Neutrophil (primary cell): ENCODE results near the gene TAT.
"Not testable (repeated sequence)": the region's sequence is repeated elsewhere in the genome, so short reads cannot be mapped to it uniquely, and the experiment has no call there.

Experiments used
- H3K27ac ChIP-seq: fragments of 200-600 bp; sonication (generic); 2 replicates; pipeline ENCODE4 v1.5.1; 2016; ENCODE audit warnings: mild to moderate bottlenecking, moderate library complexity
- H3K27me3 ChIP-seq: fragments of 200-600 bp; sonication (generic); 2 replicates; pipeline ENCODE4 v1.6.0; 2016; ENCODE audit warnings: mild to moderate bottlenecking
- H3K36me3 ChIP-seq: fragments of 200-600 bp; sonication (generic); 2 replicates; pipeline ENCODE4 v1.5.1; 2017
- H3K4me1 ChIP-seq, 2 experiments: fragments of 200-600 bp in 1 of 2; sonication (generic) in 1 of 2; 1 replicate in 1 of 2; 2 replicates in 1 of 2; pipeline versions ENCODE4 v1.5.1 to v1.6.1; 2013 to 2016; ENCODE audit warnings: low read depth in 1 of 2, low read length in 1 of 2, mild to moderate bottlenecking in 1 of 2, moderate library complexity in 1 of 2; ENCODE audit not compliant: control insufficient read depth in 1 of 2, insufficient read depth in 1 of 2
- H3K4me3 ChIP-seq, 2 experiments: fragments of 200-600 bp in 1 of 2; sonication (generic) in 1 of 2; 1 replicate in 1 of 2; 2 replicates in 1 of 2; pipeline ENCODE4 v1.5.1; 2013 to 2016; ENCODE audit warnings: low read depth in 1 of 2, low read length in 1 of 2, mild to moderate bottlenecking in 1 of 2, moderate library complexity in 1 of 2
- H3K9me3 ChIP-seq: fragments of 200-600 bp; sonication (generic); 2 replicates; pipeline ENCODE4 v1.5.1; 2016
- CTCF ChIP-seq: fragments of 200-600 bp; sonication (generic); IDR thresholded peaks from 2 replicates; pipeline ENCODE4 v1.5.1; 2016; ENCODE audit warnings: antibody characterized with exemption

TAT gene

GRCh38 chr16:71594000-71594646 is 17.2 kb upstream of the TAT start:
- H3K36me3 ChIP-seq: no peaks in the 10 kb centered on the region
- no peaks in the 10 kb centered on the region for H3K4me1 ChIP-seq
- no peak overlapping the region for H3K4me3 ChIP-seq
- H3K27me3 ChIP-seq: no peaks in the 10 kb centered on the region
- H3K9me3 ChIP-seq: no peaks in the 10 kb centered on the region
- TF ChIP-seq CTCF: no peak
- no peak overlapping the region for H3K27ac ChIP-seq

GRCh38 chr16:71593048-71593999 is 16.4 kb upstream of the TAT start:
- H3K36me3 ChIP-seq: no peaks in the 10 kb centered on the region
- no peak overlapping the region for H3K27ac ChIP-seq
- no peaks in the 10 kb centered on the region for H3K9me3 ChIP-seq
- TF ChIP-seq CTCF: no peak
- H3K4me1 ChIP-seq: no peaks in the 10 kb centered on the region
- no peaks in the 10 kb centered on the region for H3K27me3 ChIP-seq
- no peak overlapping the region for H3K4me3 ChIP-seq

- Histone ChIP-seq H3K4me3 (no peak overlapping the region), H3K9me3 (no peaks in the 10 kb centered on the region), H3K27ac (no peak overlapping the region), H3K36me3 (no peaks in the 10 kb centered on the region), H3K4me1 (no peaks in the 10 kb centered on the region), H3K27me3 (peaks cover 7% of the 10 kb centered on the region)
- no peak for TF ChIP-seq CTCF
Observed at GRCh38 chr16:71591917-71592316, 15.0 kb upstream of the TAT start.

- H3K27me3 ChIP-seq: peaks cover 13% of the 10 kb centered on the region
- TF ChIP-seq CTCF: no peak
- no peaks in the 10 kb centered on the region for H3K4me1 ChIP-seq
- no peak overlapping the region for H3K4me3 ChIP-seq
- H3K36me3 ChIP-seq: no peaks in the 10 kb centered on the region
- H3K27ac ChIP-seq: no peak overlapping the region
- H3K9me3 ChIP-seq: no peaks in the 10 kb centered on the region
Observed at GRCh38 chr16:71590584-71590983, 13.7 kb upstream of the TAT start.

GRCh38 chr16:71590071-71590470 is 13.2 kb upstream of the TAT start:
- not testable (repeated sequence) for H3K36me3 ChIP-seq, H3K4me3 ChIP-seq, H3K4me1 ChIP-seq, H3K9me3 ChIP-seq, H3K27ac ChIP-seq
- peaks cover 18% of the 10 kb centered on the region for H3K27me3 ChIP-seq

GRCh38 chr16:71589334-71589733 is 12.4 kb upstream of the TAT start:
- H3K4me3 ChIP-seq, H3K36me3 ChIP-seq: not testable (repeated sequence)

More at GRCh38 chr16:71589334-71589733, 12.4 kb upstream of the TAT start:
- H3K9me3 ChIP-seq, H3K27ac ChIP-seq, H3K4me1 ChIP-seq: not testable (repeated sequence)
- peaks cover 25% of the 10 kb centered on the region for H3K27me3 ChIP-seq
